NCI-H128 (cell line): ENCODE data around the gene LRRC7.

Experiments used
- DNase-seq: peaks from one replicate; lab custom pipeline; 2025; ENCODE audit not compliant: unreplicated experiment; lab: John Stamatoyannopoulos, UW

The LRRC7 gene

DNA sequence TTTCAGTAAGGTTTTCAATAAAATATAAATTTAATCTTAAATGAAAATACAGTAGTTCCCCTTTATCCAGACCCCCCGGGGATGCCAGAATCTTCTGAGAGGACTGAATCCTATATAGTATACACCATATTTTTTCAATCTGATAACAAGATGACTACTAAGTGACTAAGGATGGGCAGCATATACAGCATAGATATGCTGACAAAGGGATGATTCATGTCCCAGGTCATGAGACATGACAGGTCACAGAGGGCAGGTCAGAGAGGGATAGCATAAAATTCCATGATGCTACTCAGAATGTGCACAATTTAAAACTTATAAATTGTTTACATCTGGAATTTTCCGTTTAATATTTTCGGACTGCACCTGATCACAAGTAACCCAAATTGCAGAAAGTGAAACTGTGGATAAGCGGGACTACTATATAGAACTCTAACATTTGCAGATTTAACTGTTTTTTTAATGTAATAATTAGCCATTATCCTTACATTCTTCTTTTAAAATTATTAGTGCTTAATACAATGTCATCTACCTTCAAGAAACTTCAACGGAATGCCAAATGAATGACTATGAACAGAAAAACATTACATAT is 588.9 kb downstream of the LRRC7 start:
- no peak for DNase-seq

GRCh38 chr1:70164350-70164749 is 596.6 kb downstream of the LRRC7 start:
- DNase-seq: no peak

- no peak for DNase-seq
These were observed 600.6 kb downstream of the LRRC7 start for GRCh38 chr1:70168283-70168682.

DNA sequence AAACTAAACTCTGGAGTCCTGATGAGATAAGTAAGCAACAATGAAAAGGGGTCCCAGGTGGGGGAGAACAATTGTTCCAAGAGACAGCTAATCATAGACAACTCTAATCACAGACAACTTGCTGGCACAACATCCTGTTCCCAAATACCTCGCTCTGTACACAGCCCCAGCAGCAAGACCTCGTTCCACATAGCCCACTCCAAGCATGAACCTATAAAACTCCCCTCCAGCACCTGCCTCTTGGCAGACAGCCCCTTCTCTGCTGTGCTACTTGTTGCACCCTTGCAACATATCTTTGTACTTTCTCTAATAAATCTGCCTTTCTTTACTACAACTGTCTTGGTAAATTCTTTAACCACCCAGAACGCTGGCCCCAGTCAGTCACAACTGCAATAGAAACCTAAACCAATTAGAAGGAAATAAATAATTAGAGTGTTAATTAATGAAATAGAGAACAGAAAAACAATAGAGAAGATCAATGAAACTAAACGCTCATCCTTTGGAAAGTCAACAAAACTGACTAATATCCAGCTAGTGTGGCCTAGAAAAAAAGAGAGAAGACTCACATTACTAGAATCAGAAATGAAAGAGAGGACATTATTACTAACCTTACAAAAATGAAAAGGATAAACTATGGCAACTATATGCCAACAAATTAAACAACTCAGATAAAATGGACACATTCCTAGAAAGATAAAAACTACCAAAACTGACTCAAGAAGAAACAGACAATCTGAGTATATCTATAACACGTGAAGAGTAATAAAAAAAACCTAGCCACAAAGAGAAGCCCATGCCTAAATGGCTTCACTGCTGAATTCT is 601.5 kb downstream of the LRRC7 start:
- DNase-seq: no peak

GRCh38 chr1:70171512-70171911 is 603.8 kb downstream of the LRRC7 start:
- DNase-seq: no peak
